HepG2 (cell line): ENCODE results near the gene HSF4. TPM values are rescaled to one million over a fixed set of nuclear protein-coding genes. Genes with fewer than 3 reads are reported as not detected.

ENCODE experiments used
- EZH2 ChIP-seq: conservative IDR thresholded peaks from 2 replicates; pipeline ENCODE4 v1.6.1; 2012; ENCODE audit warnings: mild to moderate bottlenecking, low read depth, low read length, moderate library complexity
- FOXA1 ChIP-seq, 2 experiments: fragments of 450-650 bp in 1 of 2; sonication (generic) in 1 of 2; formaldehyde crosslinking in 1 of 2; IDR thresholded peaks; 2 replicates each; pipeline versions ENCODE4 v1.4.0 to v1.6.1; 2016 to 2020; ENCODE audit warnings: missing genetic modification reagents in 1 of 2
- HOXA3 ChIP-seq: sonication (generic); formaldehyde crosslinking; IDR thresholded peaks from 2 replicates; pipeline ENCODE4 v1.5.0; 2020; ENCODE audit warnings: missing genetic modification reagents
- MBNL3 ChIP-seq: fragments of 250-450 bp; sonication (Bioruptor Pico); conservative IDR thresholded peaks from 2 replicates; pipeline ENCODE4 v1.8.0; 2022; ENCODE audit warnings: mild to moderate bottlenecking, inconsistent platforms
- MTA3 ChIP-seq: sonication (generic); formaldehyde crosslinking; IDR thresholded peaks from 2 replicates; pipeline ENCODE4 v1.4.0; 2020; ENCODE audit warnings: missing genetic modification reagents
- MTF1 ChIP-seq: sonication (generic); formaldehyde crosslinking; IDR thresholded peaks from 2 replicates; pipeline ENCODE4 v1.5.0; 2020; ENCODE audit warnings: missing genetic modification reagents
- MXD1 ChIP-seq: sonication (generic); formaldehyde crosslinking; IDR thresholded peaks from 2 replicates; pipeline ENCODE4 v1.4.0; 2020; ENCODE audit warnings: mild to moderate bottlenecking, missing genetic modification reagents
- NAIF1 ChIP-seq: sonication (generic); formaldehyde crosslinking; IDR thresholded peaks from 2 replicates; pipeline ENCODE4 v1.5.0; 2020; ENCODE audit warnings: mild to moderate bottlenecking, missing genetic modification reagents, borderline replicate concordance
- PHF21A ChIP-seq: sonication (generic); formaldehyde crosslinking; IDR thresholded peaks from 2 replicates; pipeline ENCODE4 v1.5.0; 2020; ENCODE audit warnings: mild to moderate bottlenecking, missing genetic modification reagents
- SAP130 ChIP-seq: IDR thresholded peaks from 2 replicates; pipeline ENCODE4 v1.6.1; 2016; ENCODE audit warnings: low read depth
- TSC22D2 ChIP-seq: sonication (generic); formaldehyde crosslinking; IDR thresholded peaks from 2 replicates; pipeline ENCODE4 v1.5.1; 2020; ENCODE audit warnings: missing genetic modification reagents, mild to moderate bottlenecking, borderline replicate concordance
- ZBTB21 ChIP-seq: sonication (generic); formaldehyde crosslinking; IDR thresholded peaks from 2 replicates; pipeline ENCODE4 v1.4.0; 2020; ENCODE audit warnings: missing genetic modification reagents
- ZBTB7B ChIP-seq: sonication (generic); formaldehyde crosslinking; IDR thresholded peaks from 2 replicates; pipeline ENCODE4 v1.4.0; 2020; ENCODE audit warnings: missing genetic modification reagents
- ZNF136 ChIP-seq: sonication (generic); formaldehyde crosslinking; IDR thresholded peaks from 2 replicates; pipeline ENCODE4 v1.8.1; 2022; ENCODE audit warnings: low read depth, mild to moderate bottlenecking, moderate library complexity, missing genetic modification reagents
- ZNF430 ChIP-seq: sonication (generic); formaldehyde crosslinking; IDR thresholded peaks from 2 replicates; pipeline ENCODE4 v1.9.0; 2021; ENCODE audit warnings: mild to moderate bottlenecking, missing genetic modification reagents
- ZNF546 ChIP-seq: sonication (generic); formaldehyde crosslinking; conservative IDR thresholded peaks from 2 replicates; pipeline ENCODE4 v1.8.1; 2023; ENCODE audit warnings: mild to moderate bottlenecking, missing genetic modification reagents
- ZNF577 ChIP-seq: sonication (generic); formaldehyde crosslinking; IDR thresholded peaks from 2 replicates; pipeline ENCODE4 v1.4.0; 2020; ENCODE audit warnings: mild to moderate bottlenecking, low read depth, missing genetic modification reagents, borderline replicate concordance
- ZNF660 ChIP-seq: sonication (generic); formaldehyde crosslinking; IDR thresholded peaks from 2 replicates; pipeline ENCODE4 v1.5.1; 2020; ENCODE audit warnings: mild to moderate bottlenecking, low read depth, missing genetic modification reagents, borderline replicate concordance
- ZNF749 ChIP-seq: sonication (generic); formaldehyde crosslinking; IDR thresholded peaks from 2 replicates; pipeline ENCODE4 v1.8.0; 2022; ENCODE audit warnings: mild to moderate bottlenecking, missing genetic modification reagents, moderate library complexity, borderline replicate concordance
- polyA plus RNA-seq, 8 experiments: library from polyadenylated mRNA; depleted of rRNA in 3 of 8; stranded (reverse) in 7 of 8; unstranded in 1 of 8; fragments of >200 nt; fragmentation: Illumina TruSeq in 4 of 8; extraction: Trizol in 4 of 8; gene quantifications; 2 replicates each; pipeline versions ENCODE4 v1.2.1 to v1.2.3, GENCODE V29; 2011 to 2016; ENCODE audit warnings: low read depth in 4 of 8, missing spikeins in 1 of 8, mixed read lengths in 1 of 8; ENCODE audit not compliant: insufficient read depth in 1 of 8
- total RNA-seq, 5 experiments: library from RNA; depleted of rRNA; stranded (reverse); fragments of >200 nt; fragmentation: Illumina TruSeq; extraction: Trizol; gene quantifications; 2 replicates each; pipeline ENCODE4 v1.2.3, GENCODE V29; 2016; ENCODE audit warnings: low read depth in 1 of 5
- TF ChIP-seq, protein P1 (sequence below): sonication (generic); formaldehyde crosslinking; IDR thresholded peaks from 2 replicates; pipeline ENCODE4 v1.5.1; 2020; ENCODE audit warnings: mild to moderate bottlenecking, missing genetic modification reagents, moderate library complexity
- TF ChIP-seq, protein P2 (sequence below): sonication (generic); formaldehyde crosslinking; IDR thresholded peaks from 2 replicates; pipeline ENCODE4 v1.4.0; 2020; ENCODE audit warnings: mild to moderate bottlenecking, missing genetic modification reagents
- TF ChIP-seq, protein P3 (sequence below): sonication (generic); formaldehyde crosslinking; IDR thresholded peaks from 2 replicates; pipeline ENCODE4 v1.5.0; 2020; ENCODE audit warnings: missing genetic modification reagents
- TF ChIP-seq, protein P4 (sequence below): sonication (generic); formaldehyde crosslinking; IDR thresholded peaks from 2 replicates; pipeline ENCODE4 v1.8.0; 2022; ENCODE audit warnings: low read depth, missing genetic modification reagents

Gene HSF4
- total and polyA plus RNA-seq, 2 of the 13 experiments (the other 11 are each of a cell fraction or from before 2014, with no cell fraction given), result 3.5 to 16.9 TPM

DNA sequence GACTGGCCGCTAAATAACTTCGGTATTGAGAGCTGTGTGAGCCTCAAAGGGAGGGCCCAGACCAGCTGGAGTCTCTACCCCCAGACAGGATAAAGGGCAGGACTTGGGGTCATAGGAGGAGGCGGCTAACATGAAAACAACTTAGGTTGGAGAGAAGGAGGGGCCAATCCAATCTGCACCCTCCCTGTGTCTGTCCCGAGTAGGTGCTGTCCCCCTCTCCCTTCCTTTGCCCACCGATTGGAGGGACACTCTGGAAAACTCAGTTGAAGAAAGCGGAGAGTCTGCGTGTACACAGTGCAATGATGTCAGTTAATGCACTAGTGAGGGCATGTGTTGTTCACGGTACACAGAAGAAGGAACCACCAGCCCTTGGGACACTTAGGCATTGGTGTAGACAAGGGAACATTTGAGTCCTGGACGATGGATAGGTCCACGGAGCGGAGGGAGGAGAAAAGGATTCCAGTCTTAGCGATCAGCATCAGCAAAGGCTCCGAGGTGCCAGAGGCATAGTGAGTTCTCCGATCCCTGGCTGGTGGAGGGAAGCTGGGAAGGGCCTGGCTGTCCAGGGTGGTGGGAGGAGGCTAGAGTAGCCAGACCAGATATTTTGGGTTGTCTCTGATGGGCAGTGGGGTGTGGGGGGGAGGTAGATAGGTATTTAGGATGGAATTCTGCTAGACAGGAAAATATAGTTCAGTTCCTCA, 6.6 kb downstream of the HSF4 start (continued):
- 0 out of 2 replicates have a peak, but pooled peaks have one; percentile 57 for TF ChIP-seq ZNF577
- peak; percentile 79; the same call in 1 of the 2 replicates for TF ChIP-seq ZBTB7B (CRISPR knock-in tag)
- TF ChIP-seq MTF1 (CRISPR knock-in tag), result no peak
- no peak for TF ChIP-seq PHF21A (CRISPR knock-in tag)
- no peak for TF ChIP-seq ZNF546
- TF ChIP-seq MTA3 (CRISPR knock-in tag), result no peak
- 0 out of 2 replicates have a peak, but pooled peaks have one; percentile 44 for TF ChIP-seq ZNF136
- 0 out of 2 replicates have a peak, but pooled peaks have one; percentile 39 for TF ChIP-seq ZBTB21 (CRISPR knock-in tag)
- peak; percentile 70 for TF ChIP-seq SAP130
- TF ChIP-seq, protein P1, sequence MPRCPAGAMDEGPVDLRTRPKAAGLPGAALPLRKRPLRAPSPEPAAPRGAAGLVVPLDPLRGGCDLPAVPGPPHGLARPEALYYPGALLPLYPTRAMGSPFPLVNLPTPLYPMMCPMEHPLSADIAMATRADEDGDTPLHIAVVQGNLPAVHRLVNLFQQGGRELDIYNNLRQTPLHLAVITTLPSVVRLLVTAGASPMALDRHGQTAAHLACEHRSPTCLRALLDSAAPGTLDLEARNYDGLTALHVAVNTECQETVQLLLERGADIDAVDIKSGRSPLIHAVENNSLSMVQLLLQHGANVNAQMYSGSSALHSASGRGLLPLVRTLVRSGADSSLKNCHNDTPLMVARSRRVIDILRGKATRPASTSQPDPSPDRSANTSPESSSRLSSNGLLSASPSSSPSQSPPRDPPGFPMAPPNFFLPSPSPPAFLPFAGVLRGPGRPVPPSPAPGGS (CRISPR knock-in tag), result no peak
- no peak for TF ChIP-seq MXD1 (CRISPR knock-in tag)
- no peak for TF ChIP-seq ZNF749 (CRISPR knock-in tag)
- TF ChIP-seq MBNL3, result no peak
- no peak for TF ChIP-seq ZNF430 (CRISPR knock-in tag)
- TF ChIP-seq, protein P2, sequence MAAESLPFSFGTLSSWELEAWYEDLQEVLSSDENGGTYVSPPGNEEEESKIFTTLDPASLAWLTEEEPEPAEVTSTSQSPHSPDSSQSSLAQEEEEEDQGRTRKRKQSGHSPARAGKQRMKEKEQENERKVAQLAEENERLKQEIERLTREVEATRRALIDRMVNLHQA (CRISPR knock-in tag), result no peak
- TF ChIP-seq ZNF660 (CRISPR knock-in tag), result peak; percentile 50; the same call in 1 of the 2 replicates
- TF ChIP-seq, protein P3, sequence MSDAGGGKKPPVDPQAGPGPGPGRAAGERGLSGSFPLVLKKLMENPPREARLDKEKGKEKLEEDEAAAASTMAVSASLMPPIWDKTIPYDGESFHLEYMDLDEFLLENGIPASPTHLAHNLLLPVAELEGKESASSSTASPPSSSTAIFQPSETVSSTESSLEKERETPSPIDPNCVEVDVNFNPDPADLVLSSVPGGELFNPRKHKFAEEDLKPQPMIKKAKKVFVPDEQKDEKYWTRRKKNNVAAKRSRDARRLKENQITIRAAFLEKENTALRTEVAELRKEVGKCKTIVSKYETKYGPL (CRISPR knock-in tag), result no peak
- 0 out of 2 replicates have a peak, but pooled peaks have one; percentile 0 for TF ChIP-seq NAIF1
- no peak for TF ChIP-seq EZH2
- TF ChIP-seq TSC22D2 (CRISPR knock-in tag), result no peak; the same call in 1 of the 2 replicates
- no peak for TF ChIP-seq FOXA1 (IDR thresholded peaks at IDR 0.05)
- peak; percentile 42; the same call in 1 of the 2 replicates for TF ChIP-seq FOXA1 (CRISPR knock-in tag; IDR thresholded peaks at IDR 0.05)
- TF ChIP-seq HOXA3, result no peak; the same call in 1 of the 2 replicates
- TF ChIP-seq, protein P4, sequence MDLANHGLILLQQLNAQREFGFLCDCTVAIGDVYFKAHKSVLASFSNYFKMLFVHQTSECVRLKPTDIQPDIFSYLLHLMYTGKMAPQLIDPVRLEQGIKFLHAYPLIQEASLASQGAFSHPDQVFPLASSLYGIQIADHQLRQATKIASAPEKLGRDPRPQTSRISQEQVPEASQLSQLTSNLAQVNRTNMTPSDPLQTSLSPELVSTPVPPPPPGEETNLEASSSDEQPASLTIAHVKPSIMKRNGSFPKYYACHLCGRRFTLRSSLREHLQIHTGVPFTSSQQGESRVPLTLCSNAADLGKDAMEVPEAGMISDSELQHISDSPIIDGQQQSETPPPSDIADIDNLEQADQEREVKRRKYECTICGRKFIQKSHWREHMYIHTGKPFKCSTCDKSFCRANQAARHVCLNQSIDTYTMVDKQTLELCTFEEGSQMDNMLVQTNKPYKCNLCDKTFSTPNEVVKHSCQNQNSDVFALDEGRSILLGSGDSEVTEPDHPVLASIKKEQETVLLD (CRISPR knock-in tag), result 0 out of 2 replicates have a peak, but pooled peaks have one; percentile 19
